Left hindlimb (tissue), 1 donor: Measurements from ENCODE around the gene PPP2CA.
A peak's percentile ranks its signal among the peaks of the same experiment; 100 is the strongest.
"Not testable (repeated sequence)": the region's sequence is repeated elsewhere in the genome, so short reads cannot be mapped to it uniquely, and the experiment has no call there.

Experiments used
- DNase-seq: peaks from one replicate; pipeline ENCODE4 v3.0.0-alpha.2; 2018

PPP2CA gene

GRCh38 chr5:134225780-134226440 lies at the start of gene PPP2CA:
Gene PPP2CA, minus strand, starts transcription at chr5:134226073. Its CDS starts 212 bp downstream, at chr5:134225861.
- DNase-seq: peak; percentile 100

GRCh38 chr5:134273642-134274395 lies 47.9 kb upstream of the PPP2CA start:
- no peak for DNase-seq

- no peak for DNase-seq
Observed at GRCh38 chr5:134271059-134271458, 45.2 kb upstream of the PPP2CA start.

GRCh38 chr5:134268919-134269318 lies 43.0 kb upstream of the PPP2CA start:
- DNase-seq: no peak

- DNase-seq: no peak
Observed at GRCh38 chr5:134268019-134268601, 42.2 kb upstream of the PPP2CA start.

GRCh38 chr5:134267366-134268018 lies 41.6 kb upstream of the PPP2CA start:
- no peak for DNase-seq

- DNase-seq: no peak
Observed at GRCh38 chr5:134263801-134264200, 37.9 kb upstream of the PPP2CA start.

GRCh38 chr5:134262629-134263028 lies 36.8 kb upstream of the PPP2CA start:
- DNase-seq: not testable (repeated sequence)

GRCh38 chr5:134258896-134259295 lies 33.0 kb upstream of the PPP2CA start:
- DNase-seq: no peak

- no peak for DNase-seq
Observed at GRCh38 chr5:134257176-134257575, 31.3 kb upstream of the PPP2CA start.

GRCh38 chr5:134255418-134256150 lies 29.7 kb upstream of the PPP2CA start:
- DNase-seq: no peak

- DNase-seq: not testable (repeated sequence)
Observed at GRCh38 chr5:134253368-134254153, 27.7 kb upstream of the PPP2CA start.

- DNase-seq: no peak
Observed at GRCh38 chr5:134252671-134253070, 26.8 kb upstream of the PPP2CA start.

- no peak for DNase-seq
Observed at GRCh38 chr5:134250949-134251348, 25.1 kb upstream of the PPP2CA start.

GRCh38 chr5:134249469-134250379 lies 23.9 kb upstream of the PPP2CA start:
- DNase-seq: no peak

GRCh38 chr5:134248256-134248655 lies 22.4 kb upstream of the PPP2CA start:
- no peak for DNase-seq

GRCh38 chr5:134247428-134248224 lies 21.8 kb upstream of the PPP2CA start:
- no peak for DNase-seq

- no peak for DNase-seq
Observed at GRCh38 chr5:134246771-134247427, 21.0 kb upstream of the PPP2CA start.

- no peak for DNase-seq
Observed at GRCh38 chr5:134245692-134246091, 19.8 kb upstream of the PPP2CA start.
